DMS 273 (cell line): ENCODE results near the gene ERN1.

Experiments
- DNase-seq: peaks from one replicate; lab custom pipeline; 2025; ENCODE audit not compliant: unreplicated experiment; lab: John Stamatoyannopoulos, UW

Gene ERN1

DNA sequence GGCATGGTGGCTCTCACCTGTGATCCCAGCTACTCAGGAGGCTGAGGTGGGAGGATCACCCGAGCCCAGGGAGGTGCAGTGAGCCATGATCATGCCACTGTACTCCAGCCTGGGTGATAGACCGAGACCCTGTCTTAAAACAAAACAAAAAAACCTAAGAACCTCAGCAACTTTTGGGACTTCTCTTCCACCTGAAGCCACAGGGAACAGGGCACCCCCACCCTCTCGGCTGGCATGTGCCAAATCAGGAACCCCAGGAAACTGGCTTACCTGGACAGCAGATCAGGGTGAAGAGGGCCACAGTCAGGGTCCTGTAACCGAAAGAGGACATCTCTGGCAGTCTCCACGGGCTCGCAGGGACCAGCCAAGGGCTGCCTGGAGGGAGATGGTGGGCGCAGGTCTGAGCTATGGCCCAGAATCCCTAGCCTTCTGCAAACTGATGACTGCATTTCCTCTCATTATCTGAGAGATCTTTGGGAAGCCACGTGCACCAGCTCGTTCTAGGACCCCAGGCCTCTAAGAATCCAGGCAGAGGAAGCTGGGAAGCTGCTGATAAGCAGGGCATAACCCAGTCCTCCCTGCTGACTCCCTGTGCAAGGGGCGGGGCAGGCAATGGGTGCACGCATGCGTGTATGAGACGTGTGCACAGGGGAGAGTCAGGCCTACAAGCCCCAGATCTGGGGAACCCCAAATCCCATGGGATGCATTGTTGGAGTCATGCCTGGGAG, 123.4 kb downstream of the ERN1 start:
- no peak for DNase-seq

DNA sequence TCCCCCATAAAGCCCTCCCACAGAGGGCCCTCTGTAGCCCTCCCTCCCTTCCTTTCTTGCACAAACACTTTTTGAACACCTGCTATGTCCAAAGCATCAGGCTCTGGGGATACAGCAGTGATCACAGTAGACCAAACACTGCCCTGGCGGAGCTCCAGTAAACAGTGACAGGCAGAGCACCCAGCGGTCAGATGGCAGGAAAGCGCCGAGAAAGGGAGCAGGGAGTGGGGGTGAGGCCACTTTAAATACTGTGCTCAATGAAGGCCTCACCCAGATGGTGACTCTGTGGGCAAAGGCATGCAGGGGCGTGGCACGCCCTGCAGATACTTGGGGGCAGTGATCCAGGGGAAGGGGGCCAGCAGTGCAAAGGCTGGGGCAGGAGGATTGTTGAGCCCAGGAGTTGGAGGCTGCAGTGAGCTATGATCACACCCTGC, 124.2 kb downstream of the ERN1 start:
- DNase-seq, result peak; percentile 88

DNA sequence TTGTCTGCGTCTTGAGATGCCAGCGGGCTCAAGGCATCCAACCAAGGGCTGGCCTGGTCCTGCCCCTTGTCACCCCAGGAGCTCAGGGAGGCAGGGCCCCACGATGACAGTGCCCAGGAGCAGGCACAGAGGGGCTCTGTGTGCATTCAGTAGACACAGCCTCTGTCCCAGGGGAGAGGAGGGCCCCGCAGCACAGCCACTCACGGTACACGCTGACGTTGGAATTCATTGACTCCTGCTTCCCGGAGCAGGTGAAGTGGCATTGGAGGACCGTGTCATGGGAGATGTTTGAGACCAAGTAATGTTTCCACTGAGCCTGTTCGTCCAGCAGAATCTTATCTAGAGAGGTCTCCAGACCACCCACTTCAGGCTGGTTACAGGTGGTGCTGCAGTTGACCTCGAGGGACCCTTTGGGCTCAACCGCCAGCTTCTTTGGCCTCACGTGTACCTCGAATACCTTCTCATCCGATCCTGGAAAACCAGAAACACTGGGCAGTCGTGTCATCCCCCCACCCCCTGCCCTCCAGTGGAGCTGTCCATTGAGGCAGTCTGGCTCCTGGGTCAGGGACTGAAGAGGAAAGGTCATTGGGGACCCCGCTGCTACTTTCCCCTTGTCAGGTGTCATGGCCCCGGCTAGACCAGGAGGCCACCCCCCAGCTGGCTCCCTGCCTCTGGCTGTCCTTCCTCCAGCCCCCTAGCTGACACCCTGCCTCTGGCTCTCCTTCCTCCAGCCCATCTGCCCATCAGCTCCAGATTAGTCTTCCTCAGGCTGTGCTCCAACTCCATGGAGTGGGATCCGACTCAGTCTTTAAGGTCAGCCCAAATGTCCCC, 124.8 kb downstream of the ERN1 start:
- no peak for DNase-seq

DNA sequence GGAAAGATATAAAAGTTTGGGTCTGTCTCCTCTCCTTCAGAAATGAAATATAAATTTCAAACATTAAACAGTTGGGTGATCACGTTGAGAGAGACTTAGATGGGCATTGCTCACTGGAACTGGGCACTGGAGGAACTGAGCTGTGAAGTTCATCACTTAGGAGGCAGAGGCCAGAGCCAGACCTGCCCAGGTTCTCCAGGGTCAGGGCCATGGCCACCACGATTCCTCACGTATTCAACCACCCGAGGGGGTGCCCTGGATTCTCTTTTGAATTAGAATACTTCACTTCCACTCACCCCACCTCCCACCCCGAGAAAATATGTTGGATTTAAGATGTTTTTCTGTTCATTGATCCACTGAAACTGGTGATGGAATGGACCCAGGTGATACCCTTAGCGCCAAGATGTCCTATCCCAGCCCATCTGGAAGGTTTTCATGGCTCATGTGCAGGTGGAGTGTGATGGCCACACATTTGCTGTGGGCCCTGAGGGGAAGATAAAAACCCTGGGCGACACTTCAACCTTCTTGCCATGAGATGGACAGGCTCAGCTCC, 125.7 kb downstream of the ERN1 start:
- DNase-seq, result no peak

DNA sequence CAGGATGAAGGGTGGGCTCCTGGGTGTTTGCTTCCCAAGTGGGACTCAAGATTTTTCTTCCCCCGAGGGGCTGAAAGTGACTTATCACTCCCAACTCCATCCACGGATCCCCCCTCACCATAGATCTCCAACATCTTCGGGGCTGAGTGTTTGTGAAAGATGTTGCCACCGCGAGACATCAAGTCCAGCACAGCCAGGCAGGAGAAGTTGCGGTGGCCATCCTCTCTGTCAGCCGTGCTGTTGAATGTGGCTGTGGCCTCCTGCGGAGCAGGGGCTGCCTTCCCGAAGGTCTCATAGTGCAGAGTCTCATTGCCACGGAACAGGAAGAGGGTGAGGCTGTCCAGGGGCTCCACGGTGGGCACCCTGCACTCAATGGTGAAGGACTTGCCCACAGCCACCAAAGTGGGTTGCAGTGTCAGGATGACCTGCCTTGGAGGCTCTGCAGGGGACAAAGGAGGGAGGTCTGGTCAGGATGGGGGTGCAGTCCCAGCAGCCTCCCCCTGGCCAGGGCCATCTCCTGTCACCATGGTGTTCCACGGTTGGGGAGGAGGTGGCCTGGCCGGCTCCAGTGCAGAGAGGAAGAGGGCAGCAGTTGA, 126.3 kb downstream of the ERN1 start:
- no peak for DNase-seq

DNA sequence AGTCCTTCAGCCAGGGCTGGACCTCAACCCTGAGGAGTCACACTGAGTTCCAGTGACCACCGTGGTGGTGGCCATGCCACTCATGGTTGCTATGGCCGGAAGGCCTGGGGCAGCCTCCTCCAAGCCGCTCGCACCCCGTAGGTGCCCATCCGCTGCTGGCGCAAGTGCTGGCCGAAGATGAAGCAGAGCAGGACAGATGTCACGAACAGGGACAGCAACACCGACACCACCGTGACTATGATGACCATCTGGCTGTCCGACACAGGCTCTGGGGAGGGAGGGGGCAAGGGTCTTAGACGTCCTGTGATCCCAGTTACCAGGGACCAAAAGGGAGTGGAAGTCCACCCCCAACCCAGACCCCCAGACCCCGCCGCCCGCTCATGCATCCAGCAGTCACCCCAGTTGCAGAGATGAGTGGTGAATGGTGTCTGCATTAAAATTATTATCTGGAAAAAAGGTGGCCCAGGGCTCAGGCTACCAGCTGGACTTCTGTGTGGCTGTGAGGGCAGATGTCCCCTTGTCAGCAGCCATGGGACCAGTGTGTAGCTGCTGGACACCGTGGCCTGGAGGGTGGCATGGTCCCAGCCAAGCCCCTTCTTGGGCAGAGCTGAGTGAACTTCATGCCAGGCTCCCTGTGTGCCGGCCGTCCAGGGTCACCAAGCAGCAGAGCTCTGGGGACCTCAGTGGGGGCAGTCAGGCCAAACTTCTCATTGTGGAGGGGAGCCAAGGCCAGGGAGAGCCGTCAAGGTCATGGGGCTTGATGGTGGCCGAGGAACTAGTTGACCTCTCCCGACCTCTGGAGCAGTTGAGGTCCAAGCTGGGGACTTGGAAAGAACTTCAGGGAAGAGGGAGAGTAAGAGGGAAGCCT, 127.1 kb downstream of the ERN1 start:
- no peak for DNase-seq

DNA sequence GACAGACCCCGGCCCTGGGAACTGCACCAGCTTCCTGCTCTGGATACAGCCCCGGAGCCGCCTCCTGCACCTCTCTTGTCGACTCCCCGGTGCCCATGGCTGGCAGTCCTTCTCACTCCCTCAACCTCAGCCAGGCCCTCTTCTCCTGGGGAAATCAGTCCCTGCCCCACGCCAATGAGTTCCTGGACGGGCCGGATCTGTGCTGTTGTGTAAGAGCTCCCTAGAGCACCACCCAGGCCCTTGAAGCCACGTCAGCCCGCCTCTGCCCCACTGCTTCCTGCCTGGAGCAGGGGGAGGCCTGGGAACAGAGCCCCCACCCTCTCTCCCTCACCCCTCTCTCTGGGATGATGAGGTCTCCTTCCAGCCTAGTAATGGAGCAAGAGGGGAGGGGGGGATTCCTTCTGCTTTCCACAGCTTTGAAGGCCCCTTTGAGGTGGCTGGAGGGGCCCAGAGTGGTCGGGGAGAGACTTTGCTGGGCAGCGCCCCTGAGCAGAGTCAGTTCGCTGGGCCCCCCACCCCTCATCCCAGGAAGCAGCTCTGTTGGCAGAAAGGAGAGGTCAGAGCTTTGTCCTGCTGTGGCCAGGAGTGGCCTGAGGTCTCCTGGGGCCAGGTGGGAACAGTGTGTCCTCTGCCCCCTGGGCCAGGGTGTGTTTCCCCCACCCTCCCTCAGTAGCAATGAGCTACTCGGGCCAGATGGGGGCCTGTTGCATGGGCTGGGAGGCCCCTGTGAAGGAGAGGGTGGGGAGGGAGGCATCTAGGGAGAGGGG, 128.0 kb downstream of the ERN1 start:
- no peak for DNase-seq

DNA sequence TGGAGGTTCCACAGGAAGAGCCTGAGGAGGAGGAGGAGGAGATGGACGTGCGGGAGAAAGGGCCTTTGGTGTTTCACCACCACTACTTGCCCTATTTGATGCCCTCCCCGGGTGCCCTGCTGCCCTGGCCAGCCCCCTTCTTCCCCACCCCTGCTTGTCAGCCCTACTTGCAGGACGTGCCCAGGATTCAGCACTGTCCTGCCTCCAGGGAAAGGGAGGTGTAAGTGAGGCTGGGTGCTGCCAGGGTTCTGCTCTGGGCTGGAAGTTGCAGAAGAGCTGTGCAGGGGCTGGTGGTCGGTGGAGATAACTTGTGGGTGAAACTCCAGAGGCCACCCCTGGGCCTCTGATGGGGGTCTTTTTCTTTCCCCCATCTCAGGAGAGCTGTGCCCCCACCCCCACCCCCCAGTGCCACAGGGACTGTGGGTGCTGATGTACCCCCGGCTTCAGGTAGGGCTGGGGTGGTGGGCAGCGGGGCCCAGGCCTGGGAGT, 128.8 kb downstream of the ERN1 start:
- no peak for DNase-seq

DNA sequence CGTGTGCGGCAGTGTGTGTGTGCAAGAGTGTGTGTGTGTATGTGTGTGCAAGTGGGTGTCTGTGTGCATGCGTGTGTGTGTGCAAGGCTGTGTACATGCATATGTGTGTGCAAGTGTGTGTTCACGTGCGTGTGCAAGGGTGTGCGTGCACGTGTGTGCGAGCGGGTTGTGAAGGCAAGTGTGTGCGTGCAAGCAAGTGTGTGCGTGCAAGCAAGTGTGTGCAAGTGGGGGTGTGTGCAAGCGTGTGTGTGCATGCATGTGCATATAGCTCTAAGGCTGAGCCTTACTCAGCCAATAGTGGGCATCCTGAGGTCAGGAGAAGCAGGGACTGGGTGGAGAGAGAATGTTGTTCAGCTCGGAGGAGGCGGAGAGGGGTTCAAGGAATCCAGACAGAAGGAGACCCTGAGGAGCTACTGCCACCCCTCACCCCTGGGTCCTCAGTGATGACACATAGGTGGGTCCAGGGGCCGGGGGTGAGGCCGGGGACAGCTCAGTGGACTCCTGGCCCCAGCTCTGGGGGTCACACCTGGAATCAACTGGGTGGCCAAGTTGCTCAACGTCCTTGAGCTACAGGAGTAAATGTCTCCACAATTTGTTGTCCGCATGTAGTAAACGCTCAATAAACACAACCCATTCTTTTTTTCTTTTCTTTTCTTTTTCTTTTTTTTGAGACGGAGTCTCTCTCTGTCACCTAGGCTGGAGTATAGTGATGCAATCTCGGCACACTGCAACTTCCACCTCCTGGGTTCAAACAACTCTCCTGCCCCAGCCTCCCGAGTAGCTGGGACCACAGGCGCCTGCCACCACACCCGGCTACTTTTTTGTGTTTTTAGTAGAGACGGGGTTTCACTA, 130.0 kb downstream of the ERN1 start:
- DNase-seq, result no peak

DNA sequence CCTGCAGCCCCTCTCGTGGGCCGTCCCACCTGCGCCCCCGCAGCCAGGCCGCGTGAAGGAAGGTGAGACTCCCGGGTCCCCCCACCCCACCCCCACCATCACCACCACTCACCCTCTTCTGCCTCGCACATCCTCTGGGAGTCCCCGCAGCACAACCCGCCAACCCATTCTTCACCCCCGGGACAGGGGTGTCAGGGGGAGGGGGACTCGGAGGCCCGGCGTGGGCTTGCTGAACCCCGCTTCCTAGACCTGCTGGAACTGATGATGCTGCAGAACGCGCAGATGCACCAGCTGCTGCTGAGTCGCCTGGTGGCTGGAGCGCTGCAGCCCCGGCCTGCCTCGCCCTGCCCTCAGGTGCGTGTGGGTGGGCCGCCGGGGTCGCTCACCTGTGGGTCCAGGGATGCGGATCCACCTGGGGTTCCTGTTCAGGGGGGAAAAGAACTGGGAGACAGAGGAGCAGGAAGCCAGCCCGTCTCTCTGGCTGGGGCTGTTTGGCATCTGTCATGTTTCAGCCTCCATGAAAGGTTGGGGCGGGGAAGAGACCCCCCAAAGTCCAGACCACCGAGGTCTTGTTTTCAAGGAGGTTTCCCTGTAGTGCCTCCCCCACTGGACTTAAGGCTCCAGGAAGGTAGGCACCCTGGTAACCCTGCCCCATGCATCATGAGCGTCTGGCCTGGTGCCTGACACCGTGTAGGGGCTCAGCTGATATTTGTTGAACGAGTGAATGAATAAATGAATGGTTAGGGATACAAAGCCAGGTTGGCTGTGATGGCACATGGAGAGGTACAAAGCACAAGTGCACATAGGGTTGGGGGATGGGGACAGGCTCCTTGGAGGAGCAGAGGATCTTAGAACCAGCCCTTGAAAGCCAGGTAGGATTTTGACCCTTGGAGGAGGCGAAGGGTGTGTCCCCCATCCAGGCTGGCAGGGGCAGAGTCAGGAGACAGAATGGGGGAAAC, 130.9 kb downstream of the ERN1 start:
- no peak for DNase-seq

DNA sequence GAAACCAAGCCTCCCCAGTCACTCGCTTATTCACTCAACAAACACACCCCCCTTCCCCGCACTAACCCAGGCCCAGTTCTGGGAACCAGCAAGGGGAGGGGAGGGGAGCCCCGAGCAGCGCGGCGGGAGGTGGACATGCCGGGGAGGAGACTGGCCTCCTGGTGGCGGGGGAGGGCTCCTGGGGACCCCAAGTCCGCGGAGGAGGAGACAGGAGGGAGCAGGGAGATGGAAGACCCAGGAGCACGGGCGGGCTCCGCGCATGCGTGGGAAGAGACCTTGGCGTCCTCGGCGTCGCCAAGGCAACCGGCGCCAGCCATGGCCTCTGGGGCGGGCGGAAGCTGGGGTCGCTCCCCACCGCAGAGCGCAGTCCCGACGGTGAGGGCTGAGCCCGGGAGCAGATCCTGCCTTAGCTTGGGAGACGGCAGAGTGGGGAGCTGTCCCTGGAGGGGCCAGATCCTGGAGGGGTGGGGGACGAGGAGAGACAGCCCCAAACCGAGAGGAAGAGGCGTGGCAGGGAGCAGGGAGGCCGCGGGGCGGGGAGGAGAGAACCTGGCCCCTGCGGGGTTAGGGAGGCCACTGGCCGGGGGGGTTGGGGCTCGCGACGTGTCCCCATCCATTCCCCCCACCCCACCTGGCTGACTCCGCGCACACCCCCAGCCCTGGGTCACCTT, 131.8 kb downstream of the ERN1 start, which contains the start of gene PRR29:
TSS of gene PRR29 (plus strand) at position 302 of the 671 bp plus-strand sequence. CDS start at position 316, 14 bp downstream.
- DNase-seq, result peak; percentile 92

DNA sequence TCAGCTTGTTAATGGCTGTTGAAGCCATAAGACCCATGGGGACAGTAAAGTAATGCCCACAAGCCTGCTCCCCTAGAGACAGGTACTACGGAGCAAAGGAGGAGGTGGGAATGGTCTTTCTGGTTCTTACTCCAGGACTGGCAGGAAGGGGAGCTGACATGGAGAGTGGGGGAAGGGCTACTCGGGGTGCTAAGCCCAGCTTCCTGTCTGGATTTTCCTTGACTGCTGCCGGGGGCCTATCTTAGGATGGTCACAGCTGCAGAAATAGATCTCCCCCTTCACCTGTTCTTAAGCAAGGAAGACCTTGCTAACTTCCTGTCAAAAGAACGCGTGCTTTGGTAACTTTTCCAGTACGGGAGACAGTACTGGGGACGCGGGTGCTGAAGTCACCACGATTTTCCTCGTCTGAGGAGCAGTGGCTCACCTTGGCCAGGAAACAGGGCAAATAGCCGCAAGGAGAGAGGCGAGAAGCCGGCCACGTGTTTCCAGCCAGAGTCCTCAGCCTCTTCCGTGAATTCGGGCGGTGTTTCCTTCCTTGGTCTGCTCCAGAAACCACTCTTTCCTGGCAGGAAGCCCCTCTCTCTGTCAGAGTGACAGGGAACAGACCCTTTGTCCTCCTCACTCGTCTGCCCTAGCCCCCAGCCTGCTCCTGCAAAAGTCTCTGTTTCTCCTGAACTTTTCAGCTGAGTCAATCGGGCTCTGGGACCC, 132.4 kb downstream of the ERN1 start:
- no peak for DNase-seq

DNA sequence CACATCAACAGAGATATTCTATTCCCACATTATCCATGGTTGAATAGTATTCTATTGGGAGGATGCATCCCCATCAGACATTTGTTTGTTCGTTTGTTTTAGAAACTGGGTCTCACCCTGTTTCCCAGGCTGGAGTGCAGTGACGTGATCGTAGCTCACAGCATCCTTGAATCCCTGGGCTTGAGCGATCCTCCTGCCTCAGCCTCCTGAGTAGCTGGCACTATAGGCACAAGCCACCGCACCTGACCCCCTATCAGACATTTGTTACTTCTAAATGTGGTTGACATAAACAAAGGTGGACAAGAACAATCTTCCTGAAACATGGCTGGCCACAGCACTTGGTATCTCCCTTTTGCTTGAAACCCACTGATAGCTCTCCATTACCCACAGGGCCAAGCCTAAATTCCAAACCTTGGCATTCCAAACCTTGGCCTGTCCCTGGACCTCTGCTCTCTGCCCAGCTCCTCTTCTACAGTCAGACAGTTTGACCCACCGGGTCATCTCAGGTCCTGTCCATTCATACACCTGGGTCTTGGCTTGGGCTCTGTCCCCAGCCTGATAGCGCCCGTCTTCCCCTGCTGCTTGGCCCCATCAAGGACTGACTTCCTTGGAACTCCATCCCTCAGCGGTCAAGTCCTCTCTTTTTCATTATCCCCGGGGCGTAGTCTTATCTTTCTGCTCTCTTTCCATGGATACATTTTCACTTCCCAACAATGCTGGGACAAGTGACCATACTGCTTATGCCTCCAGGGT, 133.3 kb downstream of the ERN1 start:
- no peak for DNase-seq

DNA sequence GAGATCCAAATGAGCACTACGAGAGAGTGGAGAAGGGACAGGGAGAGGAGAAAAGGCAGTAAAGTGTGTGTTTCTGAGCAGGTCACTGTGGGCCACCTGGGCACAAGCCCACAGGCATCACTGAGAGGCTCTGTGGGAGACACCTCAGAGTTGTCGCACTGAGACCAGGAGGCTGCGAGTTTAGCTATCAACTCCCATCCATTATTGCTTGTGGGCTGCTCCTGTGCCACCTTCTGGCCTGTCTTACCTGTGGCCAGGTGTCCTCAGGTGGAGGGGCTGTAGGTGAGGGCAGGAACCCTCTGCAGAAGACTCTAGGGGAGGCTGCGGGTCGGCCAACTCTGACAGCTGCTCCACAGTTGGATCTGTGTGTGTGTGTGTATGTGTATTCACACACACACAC, 134.3 kb downstream of the ERN1 start:
- no peak for DNase-seq

DNA sequence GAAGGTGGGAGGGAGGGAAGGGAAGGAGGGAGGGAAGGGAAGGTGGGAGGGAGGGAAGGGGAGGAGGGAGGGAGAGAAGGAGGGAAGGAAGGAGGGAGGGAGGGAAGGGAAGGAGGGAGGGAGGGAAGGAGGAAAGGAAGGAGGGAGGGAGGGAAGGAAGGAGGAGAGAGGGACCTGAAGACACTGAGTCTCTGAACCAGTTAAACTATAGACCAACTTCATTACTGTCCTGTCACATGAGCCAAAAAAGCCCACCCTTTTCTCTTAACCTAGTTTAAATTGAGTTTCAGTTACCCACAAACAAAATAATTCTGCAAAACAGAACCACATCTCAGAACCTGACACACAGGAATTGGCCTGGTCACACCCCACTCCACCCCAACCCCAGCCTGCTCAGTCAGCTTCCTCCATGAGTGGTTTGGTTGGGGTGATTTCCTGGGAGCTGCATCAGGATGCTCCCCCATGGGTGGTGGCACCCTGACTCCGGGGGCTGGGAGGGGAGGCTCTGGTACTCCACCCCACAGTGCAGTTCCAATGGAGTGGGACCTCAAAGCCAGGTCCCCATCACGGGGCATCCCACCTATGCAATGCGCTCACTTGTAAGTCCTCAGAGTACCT, 136.5 kb downstream of the ERN1 start:
- no peak for DNase-seq
